Caki2 (cell line): Measurements from ENCODE around the gene USP5. TPM values are rescaled to one million over a fixed set of nuclear protein-coding genes. Genes with fewer than 3 reads are reported as not detected.
A peak's percentile ranks its signal among the peaks of the same experiment; 100 is the strongest.

Experiments used
- DNase-seq: peaks from one replicate; pipeline ENCODE4 v3.0.0-alpha.2; 2015; ENCODE audit warnings: low read depth
- in situ Hi-C: cut with HindIII; loops from 2 replicates; pipeline ENCODE4 v1.10.0; 2016; ENCODE audit warnings: low sequenced_read_pairs, low pct_unique_long_range_greater_than_20kb, mixed read lengths
- total RNA-seq: library from RNA; depleted of rRNA; stranded (reverse); fragments of >200 nt; shearing (Covaris generic); gene quantifications from 2 replicates; pipeline ENCODE4 v1.2.3, GENCODE V29; 2014; ENCODE audit warnings: low replicate concordance

The USP5 gene
- total RNA-seq, 1 experiment from 2014 or later = 174 TPM

DNA sequence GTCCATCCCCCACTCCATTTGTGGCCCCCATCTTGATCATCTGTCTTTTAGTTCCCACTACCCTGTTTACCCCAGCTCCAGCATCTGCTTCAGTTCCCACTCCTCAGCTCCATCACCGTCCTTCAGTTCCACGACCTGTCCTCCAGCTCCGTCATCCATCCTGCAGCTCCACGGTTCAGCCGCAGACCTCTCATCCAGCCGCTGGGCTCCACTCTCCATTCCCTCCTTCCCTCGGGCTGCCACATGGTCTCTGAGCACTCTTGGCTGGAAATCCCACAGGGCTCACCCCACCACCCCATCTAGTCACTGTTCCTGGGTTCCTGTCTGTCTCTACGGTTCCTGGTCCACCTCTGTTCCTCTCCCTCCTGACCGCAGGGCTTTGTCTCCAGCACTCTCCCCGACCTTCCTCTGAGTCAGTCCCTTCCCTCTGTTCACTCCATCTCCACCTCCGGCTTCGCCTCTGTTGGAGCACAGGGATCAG lies 27.0 kb upstream of the USP5 start:
- DNase-seq = no peak

DNA sequence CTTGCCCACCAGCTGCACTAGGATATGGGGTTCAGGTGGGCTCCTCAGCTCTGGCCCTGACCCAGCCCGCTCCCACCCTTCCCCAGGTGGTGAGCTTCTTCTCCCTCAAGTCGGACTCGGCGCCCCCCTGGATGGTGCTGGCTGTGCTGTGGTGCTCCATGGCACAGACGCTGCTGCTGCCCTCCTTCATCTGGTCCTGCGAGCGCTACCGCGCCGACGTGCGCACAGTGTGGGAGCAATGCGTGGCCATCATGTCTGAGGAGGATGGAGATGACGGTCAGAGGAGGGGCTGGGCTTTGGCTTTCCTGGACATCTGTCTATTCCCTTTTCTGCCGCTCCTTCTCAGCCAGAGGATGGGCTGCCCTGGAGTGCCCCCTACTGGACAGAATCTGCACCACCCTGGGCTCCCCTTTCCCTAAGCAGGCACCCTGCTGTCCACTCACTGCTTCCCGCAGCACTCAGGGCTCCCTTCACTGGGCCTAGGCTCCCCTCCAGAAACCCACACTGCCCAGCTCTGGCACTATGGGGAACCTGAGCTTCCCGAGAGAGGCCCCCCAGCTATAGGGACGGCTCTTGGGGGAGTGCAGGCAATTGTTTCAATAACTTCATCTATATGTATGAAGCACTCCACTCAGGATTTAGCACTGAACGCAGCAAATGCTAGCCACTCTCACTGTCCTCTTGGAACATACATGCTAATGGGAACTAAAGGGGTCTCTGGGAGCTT lies 26.4 kb upstream of the USP5 start:
- peak; percentile 85 for DNase-seq
- in situ Hi-C loops = no loop called here

More for the DNA sequence above, 27.0 kb upstream of the USP5 start:
- in situ Hi-C loops = no loop called here

DNA sequence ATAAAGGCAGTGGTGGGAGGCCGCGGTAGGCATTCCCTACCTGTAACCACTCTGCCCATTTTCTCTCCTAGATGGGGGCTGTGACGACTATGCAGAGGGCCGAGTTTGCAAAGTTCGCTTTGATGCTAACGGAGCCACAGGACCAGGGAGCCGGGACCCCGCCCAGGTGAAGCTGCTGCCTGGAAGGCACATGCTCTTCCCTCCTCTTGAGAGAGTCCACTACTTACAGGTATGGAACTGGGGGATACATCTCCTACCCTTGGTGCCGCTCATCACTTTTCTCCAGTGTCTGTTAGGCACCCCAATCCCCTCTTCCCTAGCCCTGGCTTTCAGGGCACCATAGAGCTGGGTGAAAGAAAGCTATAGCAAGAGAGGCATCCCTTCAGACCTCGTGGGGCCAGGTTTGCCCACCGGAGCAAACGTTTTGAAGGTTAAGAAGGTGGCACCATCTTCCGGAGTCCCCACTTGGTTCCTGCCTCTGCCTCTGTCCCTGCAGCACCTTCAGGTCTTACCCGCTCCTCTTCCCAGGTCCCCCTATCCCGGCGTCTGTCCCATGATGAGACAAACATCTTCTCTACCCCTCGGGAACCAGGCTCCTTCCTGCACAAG lies 25.7 kb upstream of the USP5 start:
- no peak for DNase-seq
- in situ Hi-C loops = no loop called here

DNA sequence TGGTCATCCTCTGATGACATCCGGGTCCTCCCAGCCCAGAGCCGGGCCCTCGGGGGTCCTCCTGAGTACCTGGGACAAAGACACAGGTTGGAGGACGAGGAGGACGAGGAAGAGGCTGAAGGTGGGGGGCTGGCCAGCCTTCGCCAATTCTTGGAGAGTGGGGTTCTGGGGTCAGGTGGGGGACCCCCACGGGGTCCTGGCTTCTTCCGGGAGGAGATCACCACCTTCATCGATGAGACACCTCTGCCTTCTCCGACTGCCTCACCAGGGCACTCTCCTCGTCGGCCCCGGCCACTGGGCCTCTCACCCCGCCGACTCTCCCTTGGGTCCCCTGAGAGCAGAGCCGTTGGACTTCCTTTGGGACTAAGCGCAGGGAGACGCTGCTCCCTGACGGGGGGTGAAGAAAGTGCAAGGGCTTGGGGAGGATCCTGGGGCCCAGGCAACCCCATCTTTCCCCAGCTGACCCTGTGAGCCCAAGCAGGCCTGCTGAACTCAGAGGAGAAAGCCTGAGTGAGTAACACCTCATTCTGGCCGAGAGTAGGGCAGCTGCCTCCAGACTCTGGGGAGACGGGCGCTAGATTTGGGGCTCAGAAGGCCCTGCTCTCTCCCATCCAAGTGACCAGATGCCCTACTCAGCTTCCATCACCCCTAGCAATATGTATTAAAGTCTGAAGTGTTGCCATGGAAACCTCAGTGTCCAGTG lies 25.1 kb upstream of the USP5 start:
- DNase-seq = no peak
- in situ Hi-C loops = no loop called here

DNA sequence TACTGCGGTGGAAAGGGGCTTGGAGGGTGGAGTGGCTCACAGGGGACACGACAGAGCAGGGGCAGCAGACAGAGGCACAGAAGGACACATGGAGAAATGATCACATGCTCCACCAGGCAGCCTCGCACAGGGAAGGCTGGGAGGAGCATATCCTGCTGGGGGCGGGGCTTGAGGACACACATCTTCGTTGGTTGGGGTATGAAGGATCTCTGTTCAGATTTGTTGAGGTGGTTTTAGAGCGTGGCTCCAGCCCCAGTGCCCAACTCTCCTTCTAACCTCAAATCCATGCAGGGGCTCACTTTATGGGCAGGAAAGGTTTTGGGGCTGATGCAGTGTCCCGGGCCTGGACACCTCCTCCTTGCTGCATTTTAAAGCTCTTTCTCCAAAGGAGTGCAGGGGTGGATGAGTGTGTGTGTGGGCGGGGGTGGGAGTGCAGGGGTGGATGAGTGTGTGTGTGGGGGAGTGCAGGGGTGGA lies 24.5 kb upstream of the USP5 start:
- peak; percentile 83 for DNase-seq
- in situ Hi-C loops = no loop called here

DNA sequence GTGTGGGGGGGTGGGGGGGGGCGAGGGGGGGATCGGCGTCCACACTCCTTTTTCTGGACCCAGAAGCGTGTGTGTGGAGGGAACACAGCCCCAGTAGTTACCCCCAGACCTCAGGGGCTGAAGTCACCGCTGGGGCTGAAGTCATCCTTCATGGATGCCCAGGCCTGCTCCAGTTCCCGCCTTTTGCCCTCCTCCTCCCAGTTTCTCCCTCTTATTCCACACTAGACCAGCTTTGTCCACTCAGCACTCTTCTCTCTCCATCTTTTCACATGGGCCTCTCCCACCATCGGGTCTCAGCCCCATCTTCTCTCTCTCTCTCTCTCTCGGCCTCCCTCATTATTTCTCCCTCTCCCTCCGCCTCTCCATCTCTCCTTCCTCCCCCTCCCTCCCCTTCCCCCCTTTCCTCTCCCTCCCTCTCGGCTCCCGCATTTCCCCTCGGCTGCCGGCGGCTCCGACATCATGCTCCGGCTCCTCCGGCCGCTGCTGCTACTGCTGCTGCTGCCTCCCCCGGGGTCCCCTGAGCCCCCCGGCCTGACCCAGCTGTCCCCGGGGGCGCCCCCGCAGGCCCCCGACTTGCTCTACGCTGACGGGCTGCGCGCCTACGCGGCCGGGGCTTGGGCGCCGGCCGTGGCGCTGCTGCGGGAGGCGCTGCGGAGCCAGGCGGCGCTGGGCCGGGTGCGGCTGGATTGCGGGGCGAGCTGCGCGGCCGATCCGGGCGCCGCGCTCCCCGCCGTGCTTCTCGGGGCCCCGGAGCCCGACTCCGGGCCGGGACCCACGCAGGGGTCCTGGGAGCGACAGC lies 23.8 kb upstream of the USP5 start, which contains the start of gene P3H3:
P3H3 (plus strand) TSS at position 426 of the 799 bp plus-strand sequence; CDS start at position 460, 34 bp downstream.
- in situ Hi-C loops = no loop called here
- DNase-seq = peak; percentile 65

DNA sequence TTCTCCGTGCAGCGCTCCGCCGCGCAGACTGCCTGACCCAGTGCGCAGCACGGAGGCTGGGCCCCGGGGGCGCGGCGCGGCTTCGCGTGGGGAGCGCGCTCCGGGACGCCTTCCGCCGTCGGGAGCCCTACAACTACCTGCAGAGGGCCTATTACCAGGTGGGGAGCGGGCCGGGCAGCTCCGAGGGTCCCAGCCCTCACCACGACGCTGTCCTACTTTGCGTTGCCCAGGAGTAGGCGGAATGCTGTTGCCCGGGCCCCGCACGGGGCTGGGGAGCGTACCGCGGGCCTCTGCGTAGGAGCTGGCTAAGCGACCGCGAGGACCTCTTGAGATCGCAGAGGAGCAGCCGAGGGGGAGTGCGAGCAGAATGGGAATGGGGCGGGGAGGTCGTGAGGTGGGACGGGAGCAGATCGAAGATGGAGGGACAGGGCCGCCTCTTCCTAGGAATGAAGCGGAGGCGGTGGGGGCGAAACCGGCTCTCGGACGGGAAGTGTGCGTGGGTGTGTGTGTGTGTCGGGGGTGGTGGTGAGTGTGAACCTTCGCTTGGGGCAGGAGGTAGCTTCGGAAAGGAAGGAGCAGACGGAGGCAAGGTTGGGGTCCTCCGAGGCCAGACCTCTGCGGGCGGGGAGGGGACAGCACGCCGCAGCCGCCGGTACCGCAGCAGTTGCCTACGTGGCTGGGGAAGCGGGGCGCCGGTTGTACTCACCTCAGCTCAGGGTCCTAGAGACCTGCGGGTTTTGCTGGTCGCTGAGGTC lies 23.0 kb upstream of the USP5 start:
- in situ Hi-C loops = no loop called here
- DNase-seq = no peak

DNA sequence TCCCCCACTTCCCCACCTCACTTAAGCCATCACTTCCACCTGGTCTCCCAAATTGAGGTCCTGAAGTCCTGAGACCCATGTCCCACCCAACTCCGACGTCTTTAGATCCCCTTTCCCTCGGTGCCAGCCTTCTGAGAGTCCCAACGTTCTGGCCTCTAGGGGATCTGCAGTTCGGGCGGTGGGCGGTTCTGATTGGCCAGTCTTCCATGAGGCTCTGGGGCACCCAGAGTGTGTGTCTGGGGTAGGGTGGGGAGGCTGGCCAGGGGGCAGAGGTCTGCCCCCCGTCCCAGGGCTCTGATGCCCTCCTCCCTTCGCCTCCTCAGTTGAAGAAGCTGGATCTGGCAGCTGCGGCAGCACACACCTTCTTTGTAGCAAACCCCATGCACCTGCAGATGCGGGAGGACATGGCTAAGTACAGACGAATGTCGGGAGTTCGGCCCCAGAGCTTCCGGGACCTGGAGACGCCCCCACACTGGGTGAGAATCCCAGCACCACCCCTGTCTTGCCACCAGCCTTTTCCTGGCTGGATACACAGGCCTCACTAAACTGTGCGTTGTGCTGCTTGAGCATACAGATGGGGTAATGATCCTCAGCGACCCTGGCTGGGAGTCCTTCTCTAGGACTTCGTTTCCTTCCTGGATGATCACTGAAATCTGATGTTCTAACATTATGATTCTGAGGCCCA lies 22.3 kb upstream of the USP5 start:
- DNase-seq = no peak
- in situ Hi-C loops = no loop called here

DNA sequence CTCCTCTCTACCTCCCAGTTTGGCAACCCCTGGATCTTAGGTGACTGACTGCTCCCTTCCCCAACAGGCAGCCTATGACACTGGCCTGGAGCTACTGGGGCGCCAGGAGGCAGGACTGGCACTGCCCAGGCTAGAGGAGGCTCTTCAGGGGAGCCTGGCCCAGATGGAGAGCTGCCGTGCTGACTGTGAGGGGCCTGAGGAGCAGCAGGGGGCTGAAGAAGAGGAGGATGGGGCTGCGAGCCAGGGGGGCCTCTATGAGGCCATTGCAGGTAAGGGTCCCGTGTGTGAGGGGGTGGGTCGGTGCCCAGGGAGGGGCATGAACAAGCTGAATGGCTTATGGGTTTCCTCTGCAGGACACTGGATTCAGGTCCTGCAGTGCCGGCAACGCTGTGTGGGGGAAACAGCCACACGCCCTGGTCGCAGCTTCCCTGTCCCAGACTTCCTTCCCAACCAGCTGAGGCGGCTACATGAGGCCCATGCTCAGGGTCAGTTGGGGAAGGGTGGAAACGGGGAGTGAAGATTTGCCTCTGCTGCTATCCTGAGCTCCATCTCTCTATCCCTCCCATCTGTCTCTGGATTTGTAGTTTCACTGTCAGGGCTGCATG lies 21.6 kb upstream of the USP5 start:
- in situ Hi-C loops = no loop called here
- no peak for DNase-seq

DNA sequence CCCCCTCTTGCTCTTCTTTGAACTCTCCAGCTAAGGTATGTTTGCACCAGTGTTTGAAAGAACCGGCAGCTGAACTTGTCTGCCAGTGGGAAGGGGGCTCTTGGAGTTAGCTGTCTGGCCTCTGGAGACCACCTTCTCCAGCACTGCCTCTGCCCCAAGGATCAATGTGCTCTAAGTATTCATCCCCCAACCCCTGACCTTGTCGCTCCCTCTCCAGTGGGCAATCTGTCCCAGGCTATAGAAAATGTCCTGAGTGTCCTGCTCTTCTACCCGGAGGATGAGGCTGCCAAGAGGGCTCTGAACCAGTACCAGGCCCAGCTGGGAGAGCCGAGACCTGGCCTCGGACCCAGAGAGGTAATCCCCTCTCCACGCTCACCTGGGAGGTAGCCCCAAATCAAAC lies 21.0 kb upstream of the USP5 start:
- no peak for DNase-seq
- in situ Hi-C loops = no loop called here

DNA sequence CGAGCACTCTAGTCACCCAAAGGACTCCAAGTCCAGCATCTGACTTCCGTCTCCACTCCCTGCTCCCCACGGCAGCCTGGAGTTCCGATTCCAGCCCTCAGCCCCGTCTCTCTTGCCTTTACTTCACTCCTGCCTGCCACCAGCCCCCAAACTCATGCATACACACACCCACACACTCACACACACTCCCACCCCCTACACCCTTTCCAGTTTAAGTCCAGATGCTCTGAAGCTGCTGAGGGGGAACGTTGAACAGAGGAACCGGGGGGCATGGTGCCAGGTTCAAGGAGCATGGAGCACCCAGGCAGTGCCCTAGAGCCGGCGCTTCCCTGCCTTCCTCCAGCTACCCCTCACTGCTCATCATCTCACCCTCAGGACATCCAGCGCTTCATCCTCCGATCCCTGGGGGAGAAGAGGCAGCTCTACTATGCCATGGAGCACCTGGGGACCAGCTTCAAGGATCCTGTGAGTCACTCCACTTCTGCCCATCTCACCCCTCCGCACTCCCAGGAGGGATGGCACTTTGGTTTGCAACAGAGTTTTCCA lies 20.4 kb upstream of the USP5 start:
- DNase-seq = no peak
- in situ Hi-C loops = no loop called here

DNA sequence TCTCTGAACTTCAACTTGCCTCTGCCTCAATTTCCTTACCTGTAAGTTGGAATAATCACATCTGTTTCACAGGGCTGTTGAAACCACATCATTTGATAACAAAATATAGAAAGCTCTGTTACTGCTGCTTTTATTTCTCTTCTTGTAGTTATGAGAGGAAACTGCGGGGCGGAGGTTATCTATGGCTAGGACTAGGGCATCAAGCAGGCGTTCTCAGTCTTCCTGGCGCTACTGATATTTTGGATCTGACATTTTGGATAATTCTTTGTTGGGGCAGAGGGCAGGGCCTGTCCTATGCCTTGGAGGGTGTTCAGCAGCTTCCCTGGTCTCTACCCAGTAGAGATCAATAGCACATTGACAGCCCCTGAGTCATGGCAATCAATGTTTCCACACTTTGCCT lies 19.8 kb upstream of the USP5 start:
- no peak for DNase-seq
- in situ Hi-C loops = no loop called here

DNA sequence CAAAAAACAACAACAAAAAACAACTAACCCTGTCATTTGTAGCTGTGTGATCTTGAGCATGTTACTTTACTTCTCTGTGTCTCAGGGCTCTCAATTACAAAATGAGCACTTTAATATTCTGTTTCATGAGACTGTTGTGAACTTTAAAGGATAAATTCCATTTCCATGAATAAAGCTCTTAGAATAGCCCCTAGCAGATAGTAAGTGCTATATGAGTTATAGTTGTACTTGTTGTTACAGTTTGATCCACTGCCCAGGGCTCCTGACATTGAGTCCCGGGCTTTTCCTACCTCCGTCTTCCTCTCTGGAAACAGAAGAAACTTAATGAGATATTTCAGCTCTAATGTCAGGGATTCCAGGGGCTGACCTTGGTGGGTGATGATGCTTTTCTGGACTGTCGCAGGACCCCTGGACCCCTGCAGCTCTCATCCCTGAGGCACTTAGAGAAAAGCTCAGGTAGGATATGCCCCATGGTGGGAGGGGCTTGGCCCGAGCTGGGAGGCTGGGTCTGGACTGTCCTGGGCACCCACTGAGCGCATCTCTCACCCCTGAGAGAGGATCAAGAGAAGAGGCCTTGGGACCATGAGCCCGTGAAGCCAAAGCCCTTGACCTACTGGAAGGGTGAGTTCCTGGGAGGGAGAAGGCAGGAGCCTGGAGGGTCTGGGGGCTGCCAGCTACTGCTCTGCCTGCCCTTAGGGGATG lies 18.6 kb upstream of the USP5 start:
- DNase-seq = no peak
- in situ Hi-C loops = no loop called here

DNA sequence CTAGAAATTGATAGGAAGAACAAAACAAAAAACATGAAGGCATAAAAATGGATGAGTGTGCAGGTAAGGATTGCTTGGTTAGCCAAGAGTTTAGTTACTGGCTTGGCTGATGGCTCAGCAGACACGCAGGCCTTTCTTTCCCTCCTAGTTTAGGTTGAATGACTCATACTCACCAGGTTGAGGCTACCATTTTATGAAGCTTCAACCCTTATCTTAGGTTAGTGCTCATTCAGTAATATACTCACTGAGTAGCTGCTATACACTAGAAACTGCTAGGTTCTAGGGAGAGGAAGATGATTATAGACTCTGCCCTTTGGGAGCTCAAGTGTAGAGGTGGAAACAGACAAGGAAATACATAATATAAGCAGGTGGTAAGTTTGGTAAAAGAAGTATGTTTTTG lies 17.7 kb upstream of the USP5 start:
- DNase-seq = peak; percentile 61
- in situ Hi-C loops = no loop called here

DNA sequence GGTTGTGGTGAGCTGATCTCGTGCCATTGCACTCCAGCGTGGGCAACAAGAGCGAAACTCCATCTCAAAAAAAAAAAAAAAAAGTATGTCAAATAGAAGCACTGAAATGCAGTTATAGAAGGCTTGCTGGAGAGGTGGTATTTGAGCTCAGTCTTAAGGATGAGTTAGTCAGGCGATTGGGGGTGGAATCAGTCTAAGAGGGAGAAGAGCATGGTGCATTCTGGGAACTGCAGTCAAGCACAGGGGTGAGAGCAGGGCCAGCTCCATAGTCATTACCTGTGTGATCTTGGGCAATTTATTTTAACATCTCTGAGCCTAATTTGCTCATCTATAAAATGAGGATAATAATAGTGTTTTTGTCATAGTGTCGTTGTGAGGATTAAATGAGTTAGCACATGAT lies 17.1 kb upstream of the USP5 start:
- no peak for DNase-seq
- in situ Hi-C loops = no loop called here

DNA sequence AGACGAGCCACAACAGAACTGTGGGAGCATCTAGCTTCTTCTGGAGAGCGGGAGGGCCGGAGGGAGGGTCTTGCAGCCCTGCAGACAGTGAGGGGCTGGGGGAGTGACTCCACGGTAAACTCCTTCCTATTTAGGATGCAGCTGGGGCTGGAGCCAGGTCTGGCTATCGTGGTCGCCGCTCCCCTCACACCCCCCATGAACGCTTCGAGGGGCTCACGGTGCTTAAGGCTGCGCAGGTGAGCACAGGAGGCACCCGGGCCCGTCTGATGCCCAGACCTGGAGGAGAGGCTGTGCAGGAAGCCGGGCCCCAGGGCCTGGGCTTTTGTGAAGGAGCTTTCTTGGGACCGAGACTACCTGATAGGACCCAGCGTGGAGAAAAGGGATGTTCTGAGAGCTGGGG lies 15.1 kb upstream of the USP5 start:
- in situ Hi-C loops = no loop called here
- no peak for DNase-seq
